Spleen (tissue), 11 donors: ENCODE results near the gene TECTA. TPM values are rescaled to one million over a fixed set of nuclear protein-coding genes. Genes with fewer than 3 reads are reported as not detected.
A peak's percentile ranks its signal among the peaks of the same experiment; 100 is the strongest.
"Not testable (repeated sequence)": the region's sequence is repeated elsewhere in the genome, so short reads cannot be mapped to it uniquely, and the experiment has no call there.

ENCODE experiments used
- DNase-seq: peaks from one replicate; pipeline ENCODE4 v3.0.0-alpha.2; 2020
- H3K27ac ChIP-seq, 8 donors: fragments of 200-600 bp; sonication (generic) in 7 of 8; 1 replicate in 4 of 8; 2 replicates in 4 of 8; pipeline versions ENCODE4 v1.5.0 to v1.8.0; 2016 to 2021; ENCODE audit warnings: inconsistent platforms in 4 of 8, mild to moderate bottlenecking in 4 of 8, moderate library complexity in 1 of 8
- H3K27me3 ChIP-seq, 7 donors: fragments of 200-600 bp; sonication (generic) in 6 of 7; replicated peaks in 1 of 7; 1 replicate in 4 of 7; 2 replicates in 3 of 7; pipeline versions ENCODE4 v1.5.0 to v1.8.0; 2016 to 2021; ENCODE audit warnings: inconsistent platforms in 3 of 7, mild to moderate bottlenecking in 1 of 7
- H3K36me3 ChIP-seq, 6 donors: fragments of 200-600 bp; sonication (generic) in 5 of 6; 1 replicate in 4 of 6; 2 replicates in 2 of 6; pipeline versions ENCODE4 v1.5.0 to v1.8.0; 2016 to 2021; ENCODE audit warnings: inconsistent platforms in 2 of 6
- H3K4me1 ChIP-seq, 6 donors: fragments of 200-600 bp; sonication (generic) in 5 of 6; 1 replicate in 3 of 6; 2 replicates in 3 of 6; pipeline versions ENCODE4 v1.5.0 to v1.8.0; 2016 to 2021; ENCODE audit warnings: inconsistent platforms in 3 of 6
- H3K4me3 ChIP-seq, 8 donors: fragments of 200-600 bp; sonication (generic) in 7 of 8; 1 replicate in 4 of 8; 2 replicates in 4 of 8; pipeline versions ENCODE4 v1.5.0 to v1.8.0; 2016 to 2021; ENCODE audit warnings: inconsistent platforms in 4 of 8, mild to moderate bottlenecking in 4 of 8, moderate library complexity in 2 of 8
- H3K9me3 ChIP-seq, 8 donors: fragments of 200-600 bp; sonication (generic) in 7 of 8; 1 replicate in 4 of 8; 2 replicates in 4 of 8; pipeline versions ENCODE4 v1.5.0 to v1.8.0; 2016 to 2021; ENCODE audit warnings: inconsistent platforms in 4 of 8
- CTCF ChIP-seq, 11 experiments: fragments of 200-600 bp in 7 of 11; fragments of 450-650 bp in 4 of 11; sonication (generic) in 4 of 11; IDR thresholded peaks in 8 of 11; conservative IDR thresholded peaks in 3 of 11; 1 replicate in 7 of 11; 2 replicates in 4 of 11; pipeline versions ENCODE4 v1.4.0 to v1.8.0; 2016 to 2021; ENCODE audit warnings: antibody characterized with exemption in 11 of 11, inconsistent platforms in 4 of 11, mild to moderate bottlenecking in 1 of 11
- POLR2A ChIP-seq, 3 donors: fragments of 450-650 bp; IDR thresholded peaks; one replicate each; pipeline ENCODE4 v1.5.1; 2017; ENCODE audit warnings: antibody characterized with exemption in 3 of 3, mild to moderate bottlenecking in 1 of 3
- POLR2AphosphoS5 ChIP-seq, 3 donors: sonication (generic); formaldehyde crosslinking; IDR thresholded peaks; one replicate each; pipeline ENCODE4 v1.5.1; 2017; ENCODE audit warnings: antibody characterized with exemption in 3 of 3
- WGBS, 5 donors: extraction: QIAGEN DNeasy Blood & Tissue Kit in 3 of 5; methylation state at CpG; one replicate each; pipeline versions ENCODE4 v1.1.5 to v1.1.7; 2013 to 2018; 5-methylcytosine and 5-hydroxymethylcytosine counted together
- intact Hi-C: fragments of 100-400 bp; cut with DNase I; formaldehyde crosslinking; loops from one replicate; pipeline ENCODE4 v1.15.0; 2023; ENCODE audit warnings: low total_unique reads
- polyA plus RNA-seq, 3 donors: library from polyadenylated mRNA; stranded (reverse); fragments of 200-250 nt; gene quantifications; one replicate each; pipeline ENCODE4 v1.2.1, GENCODE V29; 2013
- total RNA-seq, 7 donors: library from RNA; depleted of rRNA in 3 of 7; stranded (reverse); fragments of >200 nt in 3 of 7; fragmentation: NEBNext Ultra II Directional in 4 of 7; extraction: Animal tissue kit (Norgen Biotek cat#: 25700) in 4 of 7; gene quantifications; one replicate each; pipeline versions ENCODE4 v1.1.0 to v1.2.1, GENCODE V29; 2016 to 2021
- donor health status: healthy with polysubstance abuse.
- donor health status: DM: no; HTN: no; CAD: no; lungs with moderate emphysema.
- donor health status: DM: no; HTN: no; CAD: no.
- donor health status: Bipolar disorder and iron deficiency.
- donor health status: healthy.
- donor health status: DM: no; HTN: no; CAD: no.
- donor health status: DM: yes; HTN: yes; CAD: no.

The TECTA gene
- total and polyA plus RNA-seq, 10 donors: 0.15 to 3.3 (median 0.81) TPM

DNA sequence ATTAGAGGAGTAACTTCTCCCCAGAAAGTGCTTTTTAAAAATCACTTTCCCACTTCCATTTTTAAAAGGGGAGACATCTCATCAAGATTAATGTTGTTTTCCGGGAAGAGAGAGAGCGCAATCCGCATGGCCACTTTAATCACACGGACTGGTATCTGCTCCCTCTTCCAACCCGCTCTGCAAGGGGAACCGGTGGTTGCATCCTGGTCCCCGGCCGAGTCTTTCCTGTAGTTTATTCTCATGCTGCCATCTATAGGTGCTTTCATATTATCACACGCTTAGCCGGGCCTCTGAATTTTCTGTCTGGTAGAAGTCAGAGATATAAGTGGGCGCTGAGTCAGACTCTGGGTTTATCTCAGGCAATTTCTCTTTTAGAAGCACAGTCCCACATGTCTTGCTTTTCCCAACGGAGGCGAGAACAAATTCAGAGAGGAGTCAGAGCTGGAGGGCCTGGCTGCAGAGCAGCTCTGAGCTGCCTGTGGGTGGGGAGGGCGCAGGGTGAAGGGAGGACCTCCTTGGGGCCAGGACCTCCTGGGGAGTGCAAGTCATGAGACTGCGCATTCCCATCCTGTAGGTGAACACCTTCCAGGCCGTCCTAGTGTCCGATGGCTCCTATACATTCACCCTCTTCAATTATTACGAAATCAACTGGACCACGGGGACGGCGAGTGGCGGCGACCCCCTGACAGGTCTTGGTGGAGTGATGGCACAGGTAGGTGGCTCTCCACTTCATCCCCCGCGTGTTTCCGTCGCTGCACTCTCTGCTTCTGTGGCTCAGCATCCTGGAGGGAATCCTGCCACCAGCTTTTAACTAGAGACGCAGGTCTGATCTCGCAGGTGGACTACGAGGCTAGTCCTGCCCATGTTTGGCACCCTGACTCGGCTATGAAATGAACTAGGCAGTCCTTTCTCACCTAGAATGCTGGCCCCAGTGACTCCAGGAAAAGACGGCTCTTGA, 11.7 kb downstream of the TECTA start:
- TF ChIP-seq CTCF (IDR thresholded peaks at IDR 0.05 in 8 of 11, conservative IDR thresholded peaks at IDR 0.05 in 3 of 11): peak in 8 of 11 experiments; percentile 26 to 62 (median 47)
- TF ChIP-seq POLR2A (IDR thresholded peaks at IDR 0.05): no peak
- H3K4me3 ChIP-seq: no peak overlapping the region
- DNase-seq: no peak
- H3K9me3 ChIP-seq: no peaks in the 10 kb centered on the region
- 48 to 52% (median 50%) methylated on average over 31 to 32 of the region's 32 CpGs for WGBS, 5 donors
- H3K27me3 ChIP-seq: peaks cover 0 to 11% (median 0%) of the 10 kb centered on the region in 7 donors
- H3K27ac ChIP-seq: no peak overlapping the region
- intact Hi-C loops: no loop called here
- peaks cover 0 to 13% (median 6%) of the 10 kb centered on the region in 6 donors for H3K4me1 ChIP-seq
- no peaks in the 10 kb centered on the region for H3K36me3 ChIP-seq

DNA sequence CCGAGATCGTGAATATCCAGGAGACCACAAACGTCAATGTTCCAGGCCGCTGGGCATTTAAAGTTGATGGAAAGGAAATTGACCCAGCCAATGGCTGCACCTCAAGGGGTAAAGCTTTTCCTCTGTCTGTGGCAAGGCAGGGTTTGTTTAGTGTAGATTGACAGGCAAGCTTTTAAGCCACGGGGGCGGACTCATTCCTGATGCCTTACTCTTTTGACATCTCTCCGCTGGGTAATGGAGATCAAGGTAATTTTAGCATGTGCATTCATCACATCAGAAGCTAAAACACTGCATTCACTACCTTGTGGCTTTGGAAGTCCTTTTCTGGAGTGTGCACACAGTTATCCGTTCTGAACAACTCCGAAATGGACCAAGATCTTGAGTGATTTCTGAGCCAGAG, 12.6 kb downstream of the TECTA start:
- Histone ChIP-seq H3K27me3 (peaks cover 0 to 11% (median 0%) of the 10 kb centered on the region in 7 donors), H3K36me3 (no peaks in the 10 kb centered on the region), H3K27ac (no peak overlapping the region), H3K9me3 (no peaks in the 10 kb centered on the region), H3K4me1 (peaks cover 0 to 13% (median 6%) of the 10 kb centered on the region in 6 donors), H3K4me3 (no peak overlapping the region)
- no peak for DNase-seq
- intact Hi-C loops: no loop called here
- TF ChIP-seq POLR2AphosphoS5 (IDR thresholded peaks at IDR 0.05) (no peak), POLR2A (IDR thresholded peaks at IDR 0.05) (no peak), CTCF (IDR thresholded peaks at IDR 0.05 in 8 of 11, conservative IDR thresholded peaks at IDR 0.05 in 3 of 11) (no peak)
- 59 to 83% (median 68%) methylated on average over 9 of the region's 9 CpGs for WGBS, 5 donors

GRCh38 chr11:121115024-121115423, 14.0 kb downstream of the TECTA start:
- H3K27ac ChIP-seq, H3K36me3 ChIP-seq, DNase-seq, intact Hi-C loops, H3K4me3 ChIP-seq, H3K9me3 ChIP-seq: not testable (repeated sequence)
- 77 to 94% (median 86%) methylated on average over 1 of the region's 1 CpG for WGBS, 5 donors
- H3K4me1 ChIP-seq: peaks cover 0 to 13% (median 4%) of the 10 kb centered on the region in 6 donors
- H3K27me3 ChIP-seq: peaks cover 0 to 11% (median 0%) of the 10 kb centered on the region in 7 donors

GRCh38 chr11:121117788-121118187, 16.7 kb downstream of the TECTA start:
- Histone ChIP-seq H3K9me3 (peaks cover 0 to 15% (median 11%) of the 10 kb centered on the region in 8 donors), H3K36me3 (no peaks in the 10 kb centered on the region), H3K27ac (no peak overlapping the region), H3K4me1 (peaks cover 0 to under 1% (median 0%) of the 10 kb centered on the region in 6 donors), H3K4me3 (no peak overlapping the region), H3K27me3 (peaks cover 0 to 9% (median 0%) of the 10 kb centered on the region in 7 donors)
- TF ChIP-seq CTCF (IDR thresholded peaks at IDR 0.05 in 8 of 11, conservative IDR thresholded peaks at IDR 0.05 in 3 of 11) (no peak), POLR2AphosphoS5 (IDR thresholded peaks at IDR 0.05) (no peak), POLR2A (IDR thresholded peaks at IDR 0.05) (no peak)
- intact Hi-C loops: no loop called here
- no peak for DNase-seq
- 50 to 61% (median 56%) methylated on average over 6 of the region's 6 CpGs for WGBS, 5 donors
